ENCODE measurements around the gene IRF7.
A peak's percentile ranks its signal among the peaks of the same experiment; 100 is the strongest.

IRF7 gene

DNA sequence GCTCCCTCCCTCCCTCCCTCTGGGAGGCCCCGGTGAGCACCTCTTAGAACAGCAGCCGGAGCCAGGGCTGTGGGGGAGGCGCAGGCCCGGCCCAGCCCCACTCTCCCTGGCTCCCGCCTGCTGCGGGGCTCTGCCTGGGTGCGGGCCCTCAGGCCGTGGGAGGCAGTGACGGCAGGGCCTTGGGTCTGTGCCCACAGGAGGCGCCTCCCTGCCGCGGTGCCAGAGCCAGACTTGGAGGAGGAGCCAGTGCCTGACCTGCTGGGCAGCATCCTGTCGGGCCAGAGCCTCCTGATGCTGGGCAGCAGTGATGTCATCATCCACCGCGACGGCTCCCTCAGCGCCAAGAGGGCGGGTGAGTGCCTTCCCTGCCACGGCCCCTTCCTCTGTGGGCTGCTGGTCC, 9.5 kb downstream of the IRF7 start:
- DNase-seq: no peak

DNA sequence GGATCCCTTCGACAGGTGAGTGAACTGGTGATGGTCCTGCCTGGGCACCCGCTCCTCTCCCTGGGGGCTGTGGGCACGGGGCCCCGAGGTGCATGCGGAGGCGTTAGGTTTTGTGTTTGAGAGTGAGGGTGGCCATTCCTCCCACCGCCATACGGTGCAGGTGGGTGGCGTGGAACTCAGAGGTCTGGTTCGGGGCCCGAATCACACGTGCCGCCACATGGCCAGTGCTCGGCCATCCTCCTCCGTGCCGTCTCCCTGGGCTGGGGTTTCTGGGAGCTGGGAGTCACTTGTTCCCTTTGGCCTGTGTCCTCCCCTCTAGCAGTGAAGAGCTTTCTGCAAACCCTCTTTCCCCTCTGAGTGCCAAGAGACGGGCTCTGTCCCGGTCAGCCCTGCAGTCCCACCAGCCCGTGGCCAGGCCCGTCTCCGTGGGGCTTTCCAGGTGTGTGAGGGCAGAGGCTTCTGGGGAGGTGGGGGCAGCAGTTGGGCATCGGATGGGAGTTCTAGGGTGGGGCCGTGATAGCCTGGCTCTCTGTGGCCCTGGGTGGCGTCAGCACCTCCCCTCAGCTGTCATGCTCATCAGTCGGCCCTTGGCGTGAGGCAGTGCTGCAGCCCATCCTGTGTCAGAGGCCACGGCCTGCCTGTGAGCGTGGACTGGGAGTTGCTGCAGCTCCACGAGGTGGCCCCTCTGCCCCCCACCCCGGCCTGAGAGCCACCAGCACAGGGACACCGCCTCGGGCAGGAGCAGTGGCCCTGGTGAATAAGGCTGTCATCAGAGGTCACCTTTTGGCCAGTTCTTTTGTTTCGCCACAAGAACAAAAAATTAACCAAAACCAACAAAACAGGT, 10.2 kb downstream of the IRF7 start:
- no peak for DNase-seq

DNA sequence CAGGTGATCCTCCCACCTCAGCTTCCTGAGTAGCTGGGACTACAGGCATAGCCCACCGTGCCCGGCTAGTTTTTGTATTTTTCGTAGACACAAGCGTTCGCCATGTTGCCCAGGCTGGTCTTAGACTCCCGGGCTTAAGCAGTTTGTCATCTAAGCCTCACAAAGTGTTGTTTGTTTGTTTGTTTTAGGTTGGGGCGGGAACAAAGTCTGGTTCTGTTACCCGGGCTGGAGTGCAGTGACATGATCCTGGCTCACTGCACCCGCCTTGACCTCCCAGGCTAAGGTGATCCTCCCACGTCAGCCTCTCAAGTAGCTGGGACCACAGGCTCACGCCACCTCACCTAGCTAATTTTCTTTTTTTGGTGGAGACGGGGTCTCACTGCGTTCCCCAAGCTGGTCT, 12.6 kb downstream of the IRF7 start:
- DNase-seq: no peak

DNA sequence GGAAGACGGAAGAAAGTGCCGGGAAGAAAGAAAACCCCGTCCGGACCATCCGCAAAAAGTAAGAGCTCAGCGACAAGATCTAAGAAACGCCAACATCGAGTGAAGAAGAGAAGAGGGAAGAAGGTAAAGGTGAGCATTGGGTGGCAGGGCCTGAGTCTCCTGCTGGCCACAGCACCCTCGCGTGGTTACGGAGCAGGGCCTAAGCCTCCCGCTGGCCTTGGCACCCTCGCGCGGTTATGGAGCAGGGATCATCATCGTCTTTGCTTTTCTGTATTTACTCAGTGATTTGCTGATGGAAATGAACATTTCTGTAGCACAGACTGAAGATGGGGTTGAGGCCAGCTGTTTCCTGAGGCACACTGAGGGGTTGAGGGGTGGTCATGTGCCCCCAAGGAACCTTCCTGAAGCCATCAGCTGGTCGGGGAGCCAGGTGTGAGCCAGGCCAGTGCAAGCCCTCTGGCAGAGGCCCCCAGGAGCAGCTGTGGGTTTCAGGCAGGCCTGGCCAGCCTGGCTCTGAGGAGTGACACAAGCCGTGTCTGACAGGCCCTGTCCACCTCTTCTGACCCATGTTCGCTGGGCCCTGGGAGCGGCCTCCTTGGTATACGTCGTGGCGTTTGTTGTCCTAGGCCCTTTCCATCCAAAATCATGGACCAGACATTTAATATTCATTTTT, 14.0 kb downstream of the IRF7 start:
- no peak for DNase-seq

DNA sequence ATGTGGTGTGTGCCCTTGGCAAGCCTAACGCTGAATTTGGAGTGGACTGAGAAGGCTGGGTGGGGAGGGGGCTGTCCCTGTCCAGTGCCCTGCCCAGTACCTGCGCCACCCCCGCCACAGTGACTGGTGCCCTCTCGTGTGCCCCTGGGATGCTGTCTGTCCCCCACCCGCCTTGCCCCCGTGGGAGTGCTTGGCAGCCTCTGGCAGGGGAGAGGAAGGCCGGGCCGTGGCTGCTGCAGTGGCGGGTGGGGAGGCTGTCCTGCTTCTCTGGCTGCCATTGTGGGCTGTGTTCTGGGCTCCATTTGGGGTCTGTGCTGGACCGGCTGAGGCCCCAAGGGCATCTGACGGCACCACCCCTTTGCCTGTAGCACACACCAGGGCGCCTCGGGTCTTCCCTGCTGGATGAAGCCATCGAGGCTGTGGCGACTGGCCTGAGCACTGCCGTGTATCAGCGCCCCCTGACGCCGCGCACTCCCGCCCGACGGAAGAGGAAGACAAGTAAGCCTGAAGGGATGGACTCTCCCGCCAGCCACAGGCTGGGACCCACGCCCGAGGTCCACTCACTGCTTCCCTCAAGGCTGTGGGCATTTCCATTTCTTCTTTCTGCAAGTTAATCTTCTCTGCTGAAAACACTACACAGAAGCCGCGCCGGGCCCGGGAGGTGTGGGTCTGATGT, 17.6 kb downstream of the IRF7 start:
- no peak for DNase-seq

DNA sequence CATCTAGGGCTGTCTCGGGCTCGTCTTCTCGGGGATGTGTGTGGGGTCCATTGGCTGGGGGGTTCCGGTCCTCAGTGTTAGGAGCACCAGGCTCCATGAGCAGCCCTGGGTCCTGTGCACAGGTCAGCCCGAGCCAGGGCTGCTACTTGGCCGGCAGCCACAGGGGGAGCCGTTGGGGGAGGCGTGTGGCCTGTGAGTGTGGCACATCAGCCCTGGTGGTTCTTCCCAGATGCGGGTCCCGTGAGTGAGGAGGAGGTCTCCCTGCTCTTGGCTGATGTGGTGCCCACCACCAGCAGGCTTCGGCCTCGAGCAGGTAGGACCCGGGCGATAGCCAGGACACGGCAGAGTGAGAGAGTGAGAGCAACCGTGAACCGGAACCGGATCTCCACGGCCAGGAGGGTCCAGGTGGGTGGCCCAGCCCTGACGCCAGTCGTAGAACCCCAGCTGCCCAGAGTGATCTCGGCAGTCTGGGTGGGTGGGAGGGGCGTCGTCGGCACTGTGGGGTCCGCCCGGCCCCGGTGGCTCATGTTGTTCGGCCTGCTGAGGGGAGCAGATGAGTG, 18.5 kb downstream of the IRF7 start:
- DNase-seq: no peak

DNA sequence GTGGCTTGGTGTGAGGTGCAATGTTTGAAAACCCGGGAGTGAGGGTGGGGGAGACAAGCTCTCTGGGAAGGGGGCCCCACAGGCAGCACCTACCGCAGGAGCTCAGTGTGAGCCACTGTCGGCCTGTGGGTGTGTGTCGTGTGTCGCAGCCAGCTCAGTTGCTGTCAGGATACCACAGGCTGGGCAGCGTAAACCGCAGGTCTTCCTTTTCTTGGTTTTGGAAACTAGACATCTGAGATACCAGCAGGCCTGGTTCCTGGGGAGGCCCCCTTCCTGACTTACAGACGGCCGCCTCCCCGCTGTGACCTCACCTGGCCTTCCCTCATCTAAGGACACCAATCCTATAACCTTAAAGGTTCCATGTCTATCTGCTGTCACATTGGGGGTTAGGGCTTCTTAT, 19.4 kb downstream of the IRF7 start:
- no peak for DNase-seq

DNA sequence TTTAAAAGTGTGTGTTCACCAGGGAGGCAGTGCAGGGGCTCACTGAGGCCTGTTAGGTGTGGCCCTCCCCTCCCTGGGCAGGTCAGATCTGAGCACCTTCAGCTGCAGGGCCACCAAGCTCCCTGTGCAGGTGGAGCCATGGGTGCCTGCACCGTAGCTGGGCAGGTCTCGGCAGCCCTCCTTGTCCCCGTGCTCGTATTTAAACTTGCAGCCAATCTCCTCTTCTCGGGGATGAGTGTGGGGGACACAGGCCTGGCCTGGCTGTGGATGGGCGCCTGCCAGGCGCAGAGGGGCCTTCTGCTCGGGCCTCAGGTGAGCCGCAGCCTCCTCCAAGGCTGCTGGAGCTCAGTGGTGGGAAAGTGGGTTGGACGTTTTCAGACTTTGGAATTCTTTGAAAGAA, 20.4 kb downstream of the IRF7 start:
- DNase-seq: no peak

DNA sequence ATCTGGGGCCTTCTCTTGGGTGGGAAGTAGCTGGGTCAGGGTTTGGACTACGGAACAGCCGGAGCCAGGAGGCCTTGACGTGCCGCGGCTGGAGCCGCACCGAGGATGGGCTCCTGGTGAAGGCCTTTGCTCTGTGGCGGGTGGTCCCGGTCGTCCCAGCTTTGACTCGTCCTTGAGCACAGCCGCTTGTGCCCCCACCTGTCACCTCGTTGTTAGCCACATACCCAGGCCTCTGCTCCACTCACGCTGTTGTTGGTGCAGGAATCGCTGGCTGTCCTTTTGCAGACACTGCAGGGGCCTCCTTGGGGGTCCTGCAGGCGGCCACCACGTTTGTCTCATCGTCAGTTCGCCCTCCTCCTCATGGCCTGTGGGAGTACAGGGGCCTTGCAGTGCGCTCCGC, 22.4 kb downstream of the IRF7 start:
- DNase-seq: no peak

DNA sequence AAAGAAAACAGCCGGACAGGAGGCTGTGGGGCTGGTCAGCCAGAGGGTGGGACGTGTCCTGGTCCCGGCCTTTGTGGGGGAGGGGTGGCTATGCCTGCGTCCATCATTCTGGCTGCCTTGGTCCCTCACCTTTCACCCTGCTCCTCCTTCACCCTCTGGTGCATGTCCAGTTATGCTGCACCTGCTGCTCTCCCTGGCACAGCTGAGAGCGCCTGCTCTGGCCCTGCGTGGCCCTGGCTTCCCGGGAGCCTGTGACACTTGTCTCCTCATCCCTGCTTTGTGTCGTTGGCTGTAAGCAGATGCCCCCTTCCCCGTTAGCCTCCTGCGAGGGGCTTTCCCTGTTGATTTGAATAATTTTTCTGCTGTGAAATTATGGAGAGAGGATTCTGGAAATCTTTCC, 22.8 kb downstream of the IRF7 start:
- DNase-seq: no peak

DNA sequence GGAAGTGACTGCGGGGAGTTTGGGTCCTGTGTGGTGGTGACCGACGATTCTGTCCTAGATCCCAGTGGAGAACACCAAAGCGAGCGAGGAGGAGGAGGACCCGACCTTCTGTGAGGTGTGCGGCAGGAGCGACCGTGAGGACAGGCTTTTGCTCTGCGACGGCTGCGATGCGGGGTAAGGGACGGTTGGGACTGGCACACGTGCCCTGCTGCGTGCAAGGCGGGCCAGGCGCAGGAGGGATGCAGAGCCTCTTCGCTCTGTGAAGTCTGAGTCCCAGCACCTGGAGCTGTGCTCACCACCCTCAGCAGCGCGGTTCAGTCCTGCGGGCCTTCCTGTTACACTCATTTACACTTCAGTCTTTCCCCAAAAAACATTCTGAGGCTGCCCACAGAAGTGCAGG, 23.2 kb downstream of the IRF7 start:
- no peak for DNase-seq

DNA sequence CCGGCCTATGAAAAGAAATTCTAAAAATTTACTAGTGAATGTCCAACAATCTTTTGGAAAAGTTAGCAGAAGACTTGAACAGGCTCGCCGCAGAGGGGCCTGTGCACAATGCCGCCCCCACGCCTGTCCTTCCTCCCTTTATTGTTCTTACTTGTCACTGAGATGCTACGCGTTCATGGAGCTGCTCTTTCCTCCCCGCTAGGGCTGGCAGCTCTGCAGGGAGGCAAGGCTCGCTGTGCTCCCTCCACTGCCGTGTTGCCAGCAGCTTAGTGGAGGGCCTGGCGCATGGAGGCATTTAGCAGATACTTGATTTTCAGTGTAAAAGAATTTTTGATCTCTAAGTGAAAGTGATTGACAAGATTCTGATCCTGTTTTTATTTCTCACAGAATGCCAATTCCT, 24.8 kb downstream of the IRF7 start:
- DNase-seq: no peak

DNA sequence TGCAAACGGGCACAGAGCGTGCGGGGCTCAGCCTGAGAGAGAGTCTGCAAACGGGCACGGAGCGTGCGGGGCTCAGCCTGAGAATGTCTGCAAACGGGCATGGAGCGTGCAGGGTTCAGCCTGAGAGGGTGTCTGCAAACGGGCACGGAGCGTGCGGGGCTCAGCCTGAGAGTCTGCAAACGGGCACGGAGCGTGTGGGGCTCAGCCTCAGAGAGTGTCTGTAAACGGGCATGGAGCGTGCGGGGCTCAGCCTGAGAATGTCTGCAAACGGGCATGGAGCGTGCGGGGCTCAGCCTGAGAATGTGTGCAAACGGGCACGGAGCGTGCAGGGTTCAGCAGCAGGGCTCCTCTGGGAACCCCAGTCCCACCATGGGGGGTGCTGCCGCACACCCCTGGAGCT, 26.0 kb downstream of the IRF7 start:
- DNase-seq: no peak

DNA sequence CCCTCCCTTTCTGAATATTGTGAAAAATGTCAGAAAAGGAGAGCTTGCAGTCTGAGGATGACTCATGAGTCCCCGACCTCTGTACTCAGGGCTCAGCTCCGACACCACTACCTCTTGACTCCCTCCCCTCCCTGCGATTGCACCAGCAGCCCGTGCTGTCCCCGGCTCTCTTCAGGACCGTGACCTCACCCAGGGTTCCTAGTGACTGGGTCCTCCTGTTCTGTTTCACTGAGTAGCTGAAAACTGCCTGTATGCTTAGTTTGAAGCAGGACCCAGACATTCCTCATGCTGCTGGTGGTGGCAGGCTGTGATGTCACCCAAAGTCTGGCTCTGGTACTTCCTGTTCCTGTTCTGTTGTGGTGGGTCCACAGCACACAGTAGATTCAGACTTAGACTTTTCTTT, 27.8 kb downstream of the IRF7 start:
- peak; percentile 74 for DNase-seq

DNA sequence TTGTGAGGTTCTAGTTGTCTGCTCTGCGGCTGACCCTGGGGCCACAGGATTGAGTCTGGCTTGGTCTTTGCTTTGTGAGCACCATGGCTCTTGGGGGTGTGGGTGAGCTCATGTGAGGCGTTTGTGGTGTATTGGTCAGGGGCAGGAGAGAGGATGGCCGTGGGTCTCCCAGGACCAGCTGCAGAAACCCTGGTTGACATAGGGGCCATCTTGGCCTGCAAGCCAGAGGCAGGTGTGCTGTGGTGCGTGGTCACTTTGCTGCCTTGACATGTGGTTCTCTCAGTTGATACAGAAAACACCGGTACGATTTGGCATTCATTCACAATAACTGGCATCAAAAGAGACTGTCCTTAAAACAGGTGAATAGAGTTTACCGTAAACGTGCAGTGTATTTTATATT, 28.2 kb downstream of the IRF7 start:
- no peak for DNase-seq

DNA sequence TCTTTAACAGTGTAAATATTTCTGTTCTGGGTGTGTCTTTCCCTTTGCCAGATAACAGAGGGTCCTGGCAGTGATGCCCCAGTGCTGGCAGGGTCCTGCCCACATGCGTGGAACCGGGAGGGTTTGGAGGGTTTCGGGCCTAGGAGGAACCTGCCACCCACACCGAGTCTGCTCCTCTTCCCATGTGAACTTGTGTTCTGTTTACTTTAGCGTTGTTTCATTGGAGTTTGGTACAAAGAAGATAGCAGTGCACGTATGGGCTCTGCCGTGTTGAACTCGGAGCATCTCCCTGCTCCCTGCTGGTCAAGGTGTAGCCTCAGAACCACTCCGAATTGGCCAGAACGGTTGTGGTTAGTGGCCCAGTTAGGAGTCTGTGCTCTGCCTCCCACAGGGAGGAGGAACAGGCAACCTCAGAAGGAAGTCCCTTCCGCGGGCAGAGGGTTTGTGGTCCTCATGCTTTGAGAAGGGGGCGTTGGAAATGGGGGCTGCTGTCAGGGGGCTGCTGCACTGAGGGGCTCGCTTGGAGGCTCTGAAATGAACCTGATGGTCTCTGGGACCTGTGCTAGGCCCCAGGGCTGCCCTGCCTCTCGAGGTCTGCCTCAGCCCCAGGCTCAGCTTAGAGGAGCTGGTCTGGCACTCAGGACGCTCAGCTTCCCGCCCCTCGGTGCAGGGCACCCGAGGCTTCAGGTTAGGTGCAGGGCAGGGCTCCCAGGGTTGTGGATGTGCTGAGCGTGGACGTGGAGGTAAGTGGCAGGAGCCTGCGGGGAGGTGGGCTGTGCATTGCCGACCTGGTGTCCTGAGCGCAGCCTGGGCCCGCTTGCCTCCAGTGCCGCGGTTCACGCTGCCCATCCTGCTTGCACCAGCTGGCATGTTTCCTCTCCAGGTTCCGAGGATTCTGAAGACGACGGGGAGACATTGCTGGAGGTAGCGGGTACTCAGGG, 29.1 kb downstream of the IRF7 start:
- no peak for DNase-seq

DNA sequence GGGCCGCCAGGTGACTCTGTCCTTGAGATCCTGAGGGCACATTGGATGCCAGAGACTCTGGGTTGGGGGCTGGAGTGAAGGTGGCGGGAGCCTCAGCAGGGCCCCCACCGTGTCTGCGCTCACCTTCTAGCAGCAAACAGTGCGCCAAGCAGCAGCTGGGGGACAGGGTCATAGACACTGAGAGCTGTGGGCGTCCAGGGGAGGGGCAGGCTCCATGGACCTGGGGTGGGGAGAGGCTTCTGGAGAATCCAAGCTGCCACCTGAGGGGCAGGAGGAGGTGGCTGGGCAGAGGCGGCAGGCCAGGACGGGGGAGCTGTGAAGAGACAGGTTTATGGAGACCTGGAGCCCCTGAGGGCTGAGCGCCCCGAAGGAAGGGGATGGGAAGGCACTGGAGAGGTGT, 31.5 kb downstream of the IRF7 start:
- no peak for DNase-seq

DNA sequence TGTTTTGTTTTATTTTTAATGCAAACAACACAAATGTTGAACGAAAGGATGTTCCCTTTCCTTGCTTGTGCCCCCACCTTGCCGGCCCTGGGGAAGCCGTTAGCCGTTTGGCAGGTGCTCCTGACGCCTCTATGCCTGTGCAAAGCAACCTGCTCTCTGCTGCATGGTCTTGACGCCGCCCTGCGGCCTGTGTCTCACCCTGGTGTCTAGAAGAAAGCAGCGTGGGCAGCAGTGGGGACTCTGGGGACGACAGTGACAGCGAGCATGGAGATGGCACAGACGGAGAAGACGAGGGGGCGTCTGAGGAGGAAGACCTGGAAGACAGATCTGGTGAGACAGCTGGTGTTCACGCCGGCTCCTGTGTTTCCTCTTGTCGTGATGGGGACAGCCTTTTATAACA, 34.0 kb downstream of the IRF7 start:
- no peak for DNase-seq

DNA sequence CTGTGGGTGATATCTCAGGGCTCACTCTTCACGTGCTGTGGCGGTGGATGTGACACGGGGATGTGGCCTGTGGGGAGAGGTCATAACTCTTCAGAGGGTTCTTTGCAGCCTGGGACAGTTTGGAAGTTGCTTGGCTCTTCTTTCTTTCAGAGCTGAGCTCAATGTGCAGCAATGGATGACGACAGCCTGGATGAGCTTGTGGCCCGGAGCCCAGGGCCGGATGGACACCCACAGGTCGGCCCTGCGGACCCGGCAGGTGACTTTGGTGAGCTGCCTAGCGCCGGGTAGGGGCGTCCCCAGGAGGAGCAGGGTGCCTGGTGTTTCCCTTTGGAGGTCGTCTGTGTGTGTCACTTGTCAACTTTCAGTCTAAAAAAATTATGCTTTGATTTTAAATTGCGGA, 34.4 kb downstream of the IRF7 start:
- no peak for DNase-seq

DNA sequence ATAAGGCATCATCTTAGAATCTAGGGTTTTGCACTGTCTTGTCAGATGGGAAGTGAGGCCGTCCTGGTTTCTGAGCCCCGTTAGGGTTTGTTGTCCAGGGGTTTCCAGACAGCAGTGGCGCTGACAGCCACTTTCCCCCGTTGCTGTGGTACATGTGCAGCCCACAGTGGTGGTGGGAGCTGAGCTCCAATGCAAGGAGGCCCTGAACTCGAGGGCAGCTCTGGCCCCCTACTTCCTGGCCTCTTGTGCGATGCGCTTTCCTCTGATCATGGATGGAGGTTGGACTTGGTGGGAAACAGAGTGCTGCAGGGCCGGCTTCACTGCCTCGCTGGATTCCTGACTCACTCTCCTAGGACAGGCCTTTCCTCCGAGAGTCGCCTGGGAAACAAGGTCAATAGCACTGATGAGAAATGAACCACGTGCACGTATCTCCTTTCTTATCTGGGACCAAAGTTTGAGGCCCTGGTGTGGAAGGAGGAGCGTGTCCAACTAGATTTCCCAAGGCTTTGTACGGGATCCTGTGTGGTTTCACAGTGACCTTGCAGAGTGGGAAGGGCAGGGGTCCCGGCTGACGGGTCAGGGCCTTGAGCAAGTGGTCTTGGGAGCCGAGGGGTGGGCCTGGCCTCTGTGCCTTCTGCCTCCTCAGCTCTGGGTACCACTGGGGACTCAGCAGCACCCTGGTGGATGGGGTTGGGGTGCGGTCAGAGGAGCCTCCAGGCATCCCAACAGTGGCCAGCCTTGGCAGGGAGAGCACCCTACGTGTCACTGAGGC, 35.7 kb downstream of the IRF7 start:
- no peak for DNase-seq

DNA sequence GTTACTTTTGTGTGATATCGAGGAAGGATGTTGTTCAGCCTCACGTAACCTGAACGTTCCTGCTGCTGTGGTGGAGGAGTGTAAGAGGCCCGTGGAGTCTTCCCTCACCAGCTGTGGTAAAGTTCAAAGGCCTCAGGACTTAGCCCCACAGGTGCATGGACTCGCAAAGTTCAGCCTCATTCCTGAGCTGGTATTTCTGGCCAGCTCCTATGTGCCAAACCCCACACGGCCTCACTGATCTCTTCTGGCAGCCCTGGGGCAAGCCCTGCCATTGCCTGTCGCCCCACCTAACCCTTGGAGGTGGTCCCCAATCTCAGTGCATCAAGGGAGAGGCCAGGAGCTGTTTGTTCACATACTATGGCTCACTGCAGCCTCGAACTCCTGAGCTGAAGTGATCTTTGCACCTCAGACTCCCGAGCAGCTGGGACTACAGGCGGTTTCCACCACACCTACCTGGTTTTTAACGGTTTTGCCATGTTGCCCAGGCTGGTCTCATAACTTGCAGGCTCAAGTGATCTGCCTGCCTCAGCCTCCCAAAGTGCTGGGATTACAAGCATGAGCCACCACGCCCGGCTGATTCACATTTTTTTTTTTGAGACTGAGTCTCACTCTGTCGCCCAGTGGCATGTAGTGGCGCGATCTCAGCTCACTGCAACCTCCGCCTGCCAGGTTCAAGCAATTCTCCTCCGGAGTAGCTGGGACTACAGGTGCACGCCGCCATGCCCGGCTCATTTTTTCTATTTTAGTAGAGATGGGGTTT, 37.3 kb downstream of the IRF7 start:
- no peak for DNase-seq
